DND-41 (cell line): ENCODE results near the gene ZNF214.

Experiments
- CTCF ChIP-seq: IDR thresholded peaks from 2 replicates; pipeline ENCODE4 v1.5.1; 2012; ENCODE audit warnings: borderline replicate concordance, low read length, moderate library complexity, mild to moderate bottlenecking; ENCODE audit not compliant: poor library complexity, severe bottlenecking; ENCODE audit errors: extremely low read depth
- EZH2 ChIP-seq: IDR thresholded peaks from 3 replicates; pipeline ENCODE4 v1.6.1; 2012; ENCODE audit warnings: borderline replicate concordance, low read depth, mild to moderate bottlenecking, moderate library complexity, low read length, inconsistent platforms; ENCODE audit not compliant: severe bottlenecking

- no peak for TF ChIP-seq CTCF
- no peak for TF ChIP-seq EZH2
Measured at GRCh38 chr11:6979365-6979764, 40.8 kb downstream of the ZNF214 start.
